GM12878 (cell line): ENCODE results near the gene ZNF837. TPM values are rescaled to one million over a fixed set of nuclear protein-coding genes. Genes with fewer than 3 reads are reported as not detected.

Source experiments
- ATAC-seq: fragments of 200-7000 bp; cut with Tn5 transposase; 3 replicates; pipeline ENCODE4 v1.9.1; 2020; ENCODE audit warnings: mild to moderate bottlenecking, moderate library complexity
- BruUV-seq: library from RNA; stranded (reverse); fragments of 400-500 nt; replicated peaks from 2 replicates; lab custom pipeline; 2021; lab: Mats Ljungman, UMichigan
- CTCF ChIA-PET: fragments of 300-600 bp; sonication (Branson Sonifier 250); formaldehyde crosslinking; extraction: SDS; loops from one replicate; lab custom pipeline; 2021; ENCODE audit warnings: inconsistent platforms; lab: Yijun Ruan, JAX
- POLR2A ChIA-PET: fragments of 350-600 bp; formaldehyde crosslinking; extraction: SDS; loops from one replicate; lab custom pipeline; 2021; ENCODE audit warnings: inconsistent platforms; lab: Charles Lee
- RAD21 ChIA-PET: fragments of 300-600 bp; sonication (Branson Sonifier 250); formaldehyde crosslinking; loops from one replicate; lab custom pipeline; 2023; ENCODE audit warnings: antibody characterized with exemption; ENCODE audit not compliant: unreplicated experiment; lab: Charles Lee
- SMC1A ChIA-PET: fragments of 300-600 bp; sonication (Branson Sonifier 250); formaldehyde crosslinking; loops from one replicate; lab custom pipeline; 2023; ENCODE audit not compliant: unreplicated experiment, uncharacterized antibody; lab: Charles Lee
- DNase-seq: peaks from one replicate; pipeline ENCODE4 v3.0.0-alpha.2; 2011; ENCODE audit warnings: low read depth, low spot score
- FAIRE-seq: peaks from 3 replicates; lab custom pipeline; 2011; peaks lifted over from hg19 to GRCh38; lab: Jason Lieb, UNC
- H2AFZ ChIP-seq: 2 replicates; pipeline ENCODE4 v1.6.0; 2011; ENCODE audit warnings: low read depth, low read length, control low read depth; ENCODE audit not compliant: control insufficient read depth
- H3K27ac ChIP-seq: 2 replicates; pipeline ENCODE4 v1.5.1; 2011; ENCODE audit warnings: control low read depth; ENCODE audit not compliant: control insufficient read depth, insufficient read depth
- H3K27me3 ChIP-seq, 2 experiments: replicated peaks in 1 of 2; 2 replicates each; pipeline versions ENCODE4 v1.6.0 to v1.6.1; 2011; ENCODE audit warnings: low read length in 1 of 2; ENCODE audit not compliant: control insufficient read depth in 2 of 2, insufficient read depth in 2 of 2
- H3K36me3 ChIP-seq, 2 experiments: 2 replicates each; pipeline ENCODE4 v1.5.1; 2011; ENCODE audit warnings: low read length in 1 of 2; ENCODE audit not compliant: control insufficient read depth in 2 of 2, insufficient read depth in 2 of 2
- H3K4me1 ChIP-seq: 2 replicates; pipeline ENCODE4 v1.6.1; 2011; ENCODE audit warnings: mild to moderate bottlenecking, low read length, moderate library complexity, mixed read lengths; ENCODE audit not compliant: control insufficient read depth, insufficient read depth
- H3K4me2 ChIP-seq: 2 replicates; pipeline ENCODE4 v1.6.0; 2011; ENCODE audit warnings: control low read depth; ENCODE audit not compliant: control insufficient read depth, insufficient read depth
- H3K4me3 ChIP-seq: fragments of 200-600 bp; sonication (generic); 2 replicates; pipeline ENCODE4 v1.5.1; 2016
- H3K79me2 ChIP-seq: 2 replicates; pipeline ENCODE4 v1.6.0; 2011; ENCODE audit warnings: low read length; ENCODE audit not compliant: control insufficient read depth, insufficient read depth
- H3K9ac ChIP-seq: 2 replicates; pipeline ENCODE4 v1.8.0; 2011; ENCODE audit warnings: low read length, control low read depth, mixed read lengths; ENCODE audit not compliant: control insufficient read depth, insufficient read depth
- H3K9me3 ChIP-seq: replicated peaks from 3 replicates; pipeline ENCODE4 v1.5.1; 2011; ENCODE audit warnings: mild to moderate bottlenecking, low read length; ENCODE audit not compliant: control insufficient read depth, insufficient read depth
- H4K20me1 ChIP-seq: 2 replicates; pipeline ENCODE4 v1.6.0; 2011; ENCODE audit not compliant: control insufficient read depth, insufficient read depth
- BCL11A ChIP-seq: IDR thresholded peaks from 2 replicates; pipeline ENCODE4 v1.6.1; 2011; ENCODE audit warnings: low read depth, low read length
- CHD2 ChIP-seq: IDR thresholded peaks from 2 replicates; pipeline ENCODE4 v1.6.1; 2011; ENCODE audit warnings: low read depth, low read length, improper control_type of control experiment, borderline replicate concordance
- MYB ChIP-seq: fragments of 150-350 bp; IDR thresholded peaks from 2 replicates; pipeline ENCODE4 v1.6.1; 2014; ENCODE audit warnings: mild to moderate bottlenecking, low read depth, low read length, borderline replicate concordance
- NFYA ChIP-seq: IDR thresholded peaks from 2 replicates; pipeline ENCODE4 v1.6.1; 2011; ENCODE audit warnings: low read depth, mild to moderate bottlenecking, low read length, improper control_type of control experiment, borderline replicate concordance
- NR2F1 ChIP-seq: fragments of 450-650 bp; conservative IDR thresholded peaks from 2 replicates; pipeline ENCODE4 v1.6.1; 2017; ENCODE audit warnings: mild to moderate bottlenecking
- POLR2A ChIP-seq: IDR thresholded peaks from 2 replicates; pipeline ENCODE4 v1.6.1; 2011; ENCODE audit warnings: low read depth, mild to moderate bottlenecking, low read length
- POLR2AphosphoS2 ChIP-seq: IDR thresholded peaks from 2 replicates; pipeline ENCODE4 v1.6.1; 2011; ENCODE audit warnings: low read depth, mild to moderate bottlenecking, low read length, improper control_type of control experiment, moderate library complexity
- RBBP5 ChIP-seq: fragments of 200-600 bp; sonication (generic); conservative IDR thresholded peaks from 2 replicates; pipeline ENCODE4 v1.6.1; 2016
- STAT3 ChIP-seq: IDR thresholded peaks from 2 replicates; pipeline ENCODE4 v1.6.1; 2011; ENCODE audit warnings: low read depth, low read length, improper control_type of control experiment
- TAF1 ChIP-seq: IDR thresholded peaks from 2 replicates; pipeline ENCODE4 v1.6.1; 2011; ENCODE audit warnings: mild to moderate bottlenecking, low read depth, low read length, borderline replicate concordance
- ZBTB4 ChIP-seq: fragments of 450-650 bp; formaldehyde crosslinking; IDR thresholded peaks from 2 replicates; pipeline ENCODE4 v1.4.0; 2022; ENCODE audit warnings: mild to moderate bottlenecking, moderate library complexity
- ZZZ3 ChIP-seq: IDR thresholded peaks from 2 replicates; pipeline ENCODE4 v1.6.1; 2011; ENCODE audit warnings: low read depth; ENCODE audit not compliant: control insufficient read depth, insufficient read length
- WGBS: methylation state at CpG from one replicate; pipeline ENCODE4 v1.1.6; 2016; ENCODE audit warnings: low lambda C conversion rate; ENCODE audit not compliant: insufficient replicate concordance, insufficient coverage; ENCODE audit errors: missing lambda C conversion rate; 5-methylcytosine and 5-hydroxymethylcytosine counted together
- in situ Hi-C: fragments of 300-500 bp; cut with MboI; formaldehyde crosslinking; loops from 9 replicates; pipeline ENCODE4 v1.14.3; 2018; ENCODE audit warnings: mixed read lengths
- intact Hi-C: fragments of 100-400 bp; cut with micrococcal nuclease; formaldehyde crosslinking; loops from one replicate; pipeline ENCODE4 v1.14.2; 2022; ENCODE audit not compliant: unreplicated experiment
- polyA plus RNA-seq, 11 experiments: library from polyadenylated mRNA; depleted of rRNA in 4 of 11; unstranded in 6 of 11; stranded (reverse) in 5 of 11; fragments of >200 nt; fragmentation: Nextera tagmentation in 4 of 11; fragmentation: Illumina TruSeq in 1 of 11; extraction: Ambion mirVana in 4 of 11; extraction: Trizol in 1 of 11; gene quantifications; 1 replicate in 1 of 11; 2 replicates in 10 of 11; pipeline versions ENCODE4 v1.2.1 to v1.2.3, GENCODE V29; 2011 to 2016; ENCODE audit warnings: inconsistent platforms in 2 of 11, missing spikeins in 2 of 11, low read depth in 1 of 11
- total RNA-seq, 4 experiments: library from RNA; depleted of rRNA in 3 of 4; stranded (reverse); fragments of >200 nt in 3 of 4; fragmentation: Illumina TruSeq in 1 of 4; extraction: Trizol in 1 of 4; gene quantifications; 2 replicates each; pipeline versions ENCODE4 v1.2.1 to v1.2.3, GENCODE V29; 2013 to 2021

Gene ZNF837
- total and polyA plus RNA-seq, 10 of the 15 experiments (the other 5 are each of a cell fraction or from before 2014, with no cell fraction given): 0.07 to 2.9 (median 2.0) TPM; not detected in 2

- H3K27me3 ChIP-seq: no peaks in the 10 kb centered on the region
- no peaks in the 10 kb centered on the region for H3K79me2 ChIP-seq
- CTCF ChIA-PET: no interaction called here
- intact Hi-C loops: no loop called here
- SMC1A ChIA-PET: no interaction called here
- no peak for TF ChIP-seq BCL11A
- 0 out of 2 replicates have a peak, but pooled peaks have one; percentile 14 for TF ChIP-seq POLR2A
- TF ChIP-seq, all 136 proteins: peak for 1
- no TSS peak for BruUV-seq
- H3K27ac ChIP-seq: no peak overlapping the region
- no peak overlapping the region for H3K4me2 ChIP-seq
- ATAC-seq: no peak
- H3K36me3 ChIP-seq: no peaks in the 10 kb centered on the region
- POLR2A ChIA-PET: interaction anchor here (0.6 to 1.8 kb wide), 2 partner anchors 10 to 127 kb away, joined by 4 to 6 read pairs; no protein-coding TSS in a partner anchor
- no peak for DNase-seq
- no peak for FAIRE-seq
- in situ Hi-C loops: no loop called here
- WGBS: 78% methylated on average over 67 of the region's 75 CpGs
- peaks cover 3% of the 10 kb centered on the region for H3K4me1 ChIP-seq
- H4K20me1 ChIP-seq: no peaks in the 10 kb centered on the region
- peaks cover 2% of the 10 kb centered on the region; the same call in 1 of the 3 replicates for H3K9me3 ChIP-seq
- H3K9ac ChIP-seq: no peak overlapping the region
- no peak overlapping the region for H2AFZ ChIP-seq
- no peak overlapping the region for H3K4me3 ChIP-seq
- RAD21 ChIA-PET: no interaction called here
Observed at GRCh38 chr19:58356766-58357480, 23.9 kb downstream of the ZNF837 start.

- H3K4me1 ChIP-seq: no peaks in the 10 kb centered on the region; the same call in none of the 2 replicates
- in situ Hi-C loops: no loop called here
- TF ChIP-seq RBBP5 (no peak), CHD2 (no peak), STAT3 (no peak), NFYA (no peak), NR2F1 (no peak), MYB (no peak), ZBTB4 (CRISPR knock-in tag) (no peak), POLR2AphosphoS2 (0 out of 2 replicates have a peak, but pooled peaks have one; percentile 18), ZZZ3 (no peak), TAF1 (no peak)
Observed at GRCh38 chr19:58355908-58356765, 24.7 kb downstream of the ZNF837 start.

More at GRCh38 chr19:58355908-58356765, 24.7 kb downstream of the ZNF837 start:
- intact Hi-C loops: no loop called here
- ATAC-seq (peak; percentile 24), FAIRE-seq (no peak), DNase-seq (no peak)
- Histone ChIP-seq H3K4me3 (no peak overlapping the region), H3K9ac (no peak overlapping the region), H3K36me3 (no peaks in the 10 kb centered on the region), H3K27ac (no peak overlapping the region), H3K79me2 (no peaks in the 10 kb centered on the region), H2AFZ (no peak overlapping the region), H3K27me3 (no peaks in the 10 kb centered on the region), H4K20me1 (no peaks in the 10 kb centered on the region), H3K9me3 (peaks cover 2% of the 10 kb centered on the region; the same call in 1 of the 3 replicates), H3K4me2 (no peak overlapping the region)
- 52% methylated on average over 72 of the region's 94 CpGs for WGBS
- BruUV-seq: no TSS peak
- SMC1A ChIA-PET: no interaction called here
- CTCF ChIA-PET: no interaction called here
- RAD21 ChIA-PET: no interaction called here
- POLR2A ChIA-PET: interaction anchor here (0.6 to 1.8 kb wide), 2 partner anchors 9 to 128 kb away, joined by 4 to 6 read pairs; no protein-coding TSS in a partner anchor
